WERI-Rb-1 (cell line): ENCODE results near the gene NDUFAF3.

Source experiments
- DNase-seq: peaks from one replicate; pipeline ENCODE4 v3.0.0-alpha.2; 2020
- H3K27ac ChIP-seq: fragments of 250-450 bp; sonication (Bioruptor Pico); 2 replicates; pipeline ENCODE4 v1.5.1; 2020; ENCODE audit warnings: mild to moderate bottlenecking, moderate library complexity
- H3K27me3 ChIP-seq: fragments of 250-450 bp; sonication (Bioruptor Pico); 2 replicates; pipeline ENCODE4 v1.5.1; 2021; ENCODE audit warnings: mild to moderate bottlenecking, low read depth, moderate library complexity; ENCODE audit not compliant: insufficient read depth, severe bottlenecking
- H3K36me3 ChIP-seq: fragments of 250-450 bp; sonication (Bioruptor Pico); 2 replicates; pipeline ENCODE4 v1.5.1; 2020; ENCODE audit warnings: mild to moderate bottlenecking, moderate library complexity
- H3K4me3 ChIP-seq: 2 replicates; pipeline ENCODE4 v1.5.1; 2011; ENCODE audit warnings: low read depth, mild to moderate bottlenecking, control low read depth, low read length
- H3K9me3 ChIP-seq: fragments of 250-450 bp; sonication (Bioruptor Pico); 2 replicates; pipeline ENCODE4 v1.5.1; 2021; ENCODE audit warnings: mild to moderate bottlenecking, moderate library complexity; ENCODE audit not compliant: severe bottlenecking
- CTCF ChIP-seq: IDR thresholded peaks from 2 replicates; pipeline ENCODE4 v1.5.1; 2011; ENCODE audit warnings: low read depth, mild to moderate bottlenecking, control low read depth, inconsistent platforms, low read length

Gene NDUFAF3

DNA sequence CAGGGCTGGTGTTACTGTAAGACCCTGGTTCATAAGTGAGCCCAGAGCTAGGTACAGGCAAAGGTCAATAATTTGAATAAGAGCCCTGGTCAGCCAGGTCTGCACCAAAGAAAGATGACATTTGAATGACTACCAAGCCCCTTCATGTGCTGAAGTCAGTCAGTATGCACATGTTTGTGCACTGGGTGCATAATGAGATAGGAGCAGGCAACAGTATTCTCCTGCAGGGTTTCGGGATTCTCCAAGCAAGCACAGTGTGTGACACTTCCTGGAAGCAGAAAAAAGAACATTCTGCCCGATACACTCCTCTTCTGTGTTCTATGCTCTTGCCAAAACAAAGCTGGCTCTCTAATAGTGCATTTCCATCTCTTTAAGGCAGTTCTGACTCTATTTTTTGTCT, 12.7 kb downstream of the NDUFAF3 start:
- Histone ChIP-seq H3K27ac (no peak overlapping the region), H3K9me3 (no peaks in the 10 kb centered on the region), H3K4me3 (no peak overlapping the region), H3K36me3 (peaks cover 77% of the 10 kb centered on the region), H3K27me3 (no peaks in the 10 kb centered on the region)
- TF ChIP-seq CTCF = no peak
- no peak for DNase-seq

GRCh38 chr3:49035281-49035680, 13.4 kb downstream of the NDUFAF3 start:
- no peak for TF ChIP-seq CTCF
- Histone ChIP-seq H3K27ac (no peak overlapping the region), H3K9me3 (no peaks in the 10 kb centered on the region), H3K4me3 (no peak overlapping the region), H3K36me3 (peaks cover 78% of the 10 kb centered on the region), H3K27me3 (no peaks in the 10 kb centered on the region)
- no peak for DNase-seq

GRCh38 chr3:49053543-49053942, 31.6 kb downstream of the NDUFAF3 start:
- TF ChIP-seq CTCF = no peak
- Histone ChIP-seq H3K36me3 (peaks cover 85% of the 10 kb centered on the region), H3K9me3 (no peaks in the 10 kb centered on the region)

GRCh38 chr3:49054344-49054862, 32.5 kb downstream of the NDUFAF3 start:
- no peak overlapping the region for H3K27ac ChIP-seq
- no peaks in the 10 kb centered on the region for H3K9me3 ChIP-seq
- TF ChIP-seq CTCF = no peak
- H3K4me3 ChIP-seq = no peak overlapping the region
- H3K27me3 ChIP-seq = no peaks in the 10 kb centered on the region
- H3K36me3 ChIP-seq = peaks cover 82% of the 10 kb centered on the region
- no peak for DNase-seq

More at GRCh38 chr3:49053543-49053942, 31.6 kb downstream of the NDUFAF3 start:
- H3K27me3 ChIP-seq = no peaks in the 10 kb centered on the region
- DNase-seq = no peak
- H3K27ac ChIP-seq = no peak overlapping the region
- H3K4me3 ChIP-seq = no peak overlapping the region

DNA sequence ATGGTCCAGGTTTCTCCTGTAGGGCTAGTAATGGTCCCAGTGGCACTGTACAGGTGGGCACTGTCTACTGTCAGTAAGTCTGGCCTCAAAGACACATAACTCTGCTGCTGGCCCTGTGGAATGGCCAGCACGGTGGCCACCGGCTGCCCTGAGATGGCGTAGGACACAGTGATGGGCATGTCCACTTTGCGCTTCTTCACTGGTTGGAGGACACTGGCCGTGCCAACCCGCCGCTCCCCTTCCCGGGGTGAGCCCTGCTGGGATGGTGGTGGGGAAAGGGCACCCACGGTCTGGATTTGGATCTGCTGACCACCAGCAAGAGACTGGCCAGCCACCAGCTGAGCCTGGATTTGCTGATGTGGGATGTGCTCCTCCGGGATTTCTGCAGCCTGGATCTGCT, 35.3 kb downstream of the NDUFAF3 start:
- H3K27ac ChIP-seq = no peak overlapping the region
- no peak for DNase-seq
- no peak for TF ChIP-seq CTCF
- no peaks in the 10 kb centered on the region for H3K9me3 ChIP-seq
- H3K27me3 ChIP-seq = no peaks in the 10 kb centered on the region
- no peak overlapping the region for H3K4me3 ChIP-seq
- H3K36me3 ChIP-seq = peaks cover 87% of the 10 kb centered on the region

DNA sequence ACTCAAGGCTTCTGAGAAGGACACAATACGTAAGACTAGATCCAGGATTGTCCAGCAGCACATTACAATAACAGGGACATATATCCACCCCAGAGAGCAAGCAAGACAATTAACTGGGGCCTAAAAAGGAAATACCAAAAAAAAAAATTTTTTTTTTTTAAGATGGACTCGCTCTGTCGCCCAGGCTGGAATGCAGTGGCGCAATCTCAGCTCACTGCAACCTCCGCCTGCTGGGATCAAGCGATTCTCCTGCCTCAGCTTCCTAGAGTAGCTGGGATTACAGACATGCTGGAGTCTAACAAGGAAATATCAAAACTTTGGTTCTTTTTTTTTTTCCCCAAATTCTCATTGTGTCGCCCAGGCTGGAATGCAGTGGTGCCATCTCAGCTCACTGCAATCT, 36.1 kb downstream of the NDUFAF3 start:
- H3K9me3 ChIP-seq = no peaks in the 10 kb centered on the region
- no peak for TF ChIP-seq CTCF
- H3K36me3 ChIP-seq = peaks cover 87% of the 10 kb centered on the region
- H3K4me3 ChIP-seq = no peak overlapping the region
- H3K27ac ChIP-seq = no peak overlapping the region
- DNase-seq = no peak
- no peaks in the 10 kb centered on the region for H3K27me3 ChIP-seq
